GM23248 (cell line): ENCODE data around the gene GAP43. TPM values are rescaled to one million over a fixed set of nuclear protein-coding genes. Genes with fewer than 3 reads are reported as not detected.
"Not testable (repeated sequence)": the region's sequence is repeated elsewhere in the genome, so short reads cannot be mapped to it uniquely, and the experiment has no call there.

ENCODE experiments used
- DNase-seq: peaks from one replicate; pipeline ENCODE4 v3.0.0-alpha.2; 2015
- H2AFZ ChIP-seq: fragments of 200-600 bp; sonication (generic); 2 replicates; pipeline ENCODE4 v1.6.1; 2016; ENCODE audit warnings: antibody characterized with exemption
- H3F3A ChIP-seq: fragments of 200-600 bp; sonication (generic); 2 replicates; pipeline ENCODE4 v1.6.1; 2016; ENCODE audit warnings: mild to moderate bottlenecking, antibody characterized with exemption, mixed run types; ENCODE audit not compliant: insufficient read depth
- H3K27ac ChIP-seq: fragments of 200-600 bp; sonication (generic); 2 replicates; pipeline ENCODE4 v1.5.1; 2016; ENCODE audit warnings: mild to moderate bottlenecking
- H3K27me3 ChIP-seq: fragments of 200-600 bp; sonication (generic); replicated peaks from 2 replicates; pipeline ENCODE4 v1.6.1; 2016; ENCODE audit warnings: mild to moderate bottlenecking; ENCODE audit not compliant: insufficient read depth
- H3K36me3 ChIP-seq: fragments of 200-600 bp; sonication (generic); 2 replicates; pipeline ENCODE4 v1.6.1; 2016; ENCODE audit warnings: low read depth, mild to moderate bottlenecking
- H3K4me1 ChIP-seq: fragments of 200-600 bp; sonication (generic); 2 replicates; pipeline ENCODE4 v1.6.1; 2016; ENCODE audit warnings: mild to moderate bottlenecking; ENCODE audit not compliant: insufficient read depth
- H3K4me2 ChIP-seq: fragments of 200-600 bp; sonication (generic); one replicate; pipeline ENCODE4 v1.6.1; 2016; ENCODE audit warnings: mild to moderate bottlenecking; ENCODE audit not compliant: unreplicated experiment
- H3K4me3 ChIP-seq: fragments of 200-600 bp; sonication (generic); 2 replicates; pipeline ENCODE4 v1.5.1; 2016; ENCODE audit warnings: mild to moderate bottlenecking
- H3K79me2 ChIP-seq: fragments of 200-600 bp; sonication (generic); 2 replicates; pipeline ENCODE4 v1.6.1; 2016; ENCODE audit warnings: mild to moderate bottlenecking; ENCODE audit not compliant: insufficient read depth
- H3K9ac ChIP-seq: fragments of 200-600 bp; sonication (generic); 2 replicates; pipeline ENCODE4 v1.6.1; 2016; ENCODE audit warnings: mild to moderate bottlenecking
- H3K9me2 ChIP-seq: fragments of 200-600 bp; sonication (generic); 2 replicates; pipeline ENCODE4 v1.6.1; 2016; ENCODE audit warnings: mixed run types, mild to moderate bottlenecking, moderate library complexity; ENCODE audit not compliant: insufficient read depth
- H3K9me3 ChIP-seq: fragments of 200-600 bp; sonication (generic); one replicate; pipeline ENCODE4 v1.6.1; 2017; ENCODE audit warnings: low read depth
- H4K20me1 ChIP-seq: fragments of 200-600 bp; sonication (generic); 2 replicates; pipeline ENCODE4 v1.6.0; 2016; ENCODE audit not compliant: insufficient read depth
- EZH2 ChIP-seq: fragments of 200-600 bp; sonication (generic); IDR thresholded peaks from 2 replicates; pipeline ENCODE4 v1.6.1; 2018; ENCODE audit warnings: antibody characterized with exemption, mild to moderate bottlenecking; ENCODE audit not compliant: insufficient read depth, poor library complexity, severe bottlenecking
- EZH2phosphoT487 ChIP-seq: fragments of 200-600 bp; sonication (generic); IDR thresholded peaks from 2 replicates; pipeline ENCODE4 v1.6.1; 2018; ENCODE audit warnings: antibody characterized with exemption, moderate library complexity, mild to moderate bottlenecking, low read depth; ENCODE audit not compliant: insufficient read depth
- WGBS, 2 experiments: methylation state at CpG; one replicate each; pipeline ENCODE4 v1.1.6; 2015 to 2017; ENCODE audit warnings: low lambda C conversion rate in 2 of 2, low coverage in 1 of 2; ENCODE audit errors: missing lambda C conversion rate in 2 of 2; 5-methylcytosine and 5-hydroxymethylcytosine counted together
- in situ Hi-C: fragments of 300-500 bp; cut with MboI; formaldehyde crosslinking; loops from 2 replicates; pipeline ENCODE4 v1.15.0; 2020
- polyA plus RNA-seq: library from polyadenylated mRNA; unstranded; fragments of >200 nt; fragmentation: Nextera tagmentation; extraction: Ambion mirVana; gene quantifications from 2 replicates; pipeline ENCODE4 v1.2.1, GENCODE V29; 2016
- total RNA-seq: library from RNA; depleted of rRNA; stranded (reverse); fragments of >200 nt; shearing (Covaris generic); gene quantifications from 2 replicates; pipeline ENCODE4 v1.2.3, GENCODE V29; 2014

GAP43 gene
- total and polyA plus RNA-seq, 2 experiments from 2014 or later = 0.54 to 1.8 TPM

DNA sequence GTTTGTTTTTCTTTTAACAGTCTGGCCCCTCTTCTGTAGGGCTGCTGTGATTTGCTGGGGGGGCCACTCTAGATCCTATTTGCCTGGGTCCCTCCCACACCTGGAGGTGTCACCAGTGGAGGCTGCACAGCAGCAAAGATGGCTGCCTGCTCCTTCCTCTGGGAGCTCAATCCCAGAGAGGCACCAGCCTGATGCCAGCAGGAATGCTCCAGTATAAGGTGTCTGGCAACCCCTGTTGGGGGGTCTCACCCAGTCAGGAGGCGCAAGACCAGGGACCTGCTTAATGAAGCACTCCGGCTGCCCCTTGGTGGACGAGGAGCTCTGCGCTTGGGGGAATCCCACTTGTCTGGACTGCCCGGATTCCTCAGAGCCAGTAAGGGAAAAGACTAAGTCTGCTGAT lies 118.3 kb downstream of the GAP43 start:
- Histone ChIP-seq H4K20me1 (no peaks in the 10 kb centered on the region), H3K79me2 (no peaks in the 10 kb centered on the region), H3K4me2 (no peak overlapping the region), H3K9me2 (no peaks in the 10 kb centered on the region), H3K36me3 (no peaks in the 10 kb centered on the region), H3K27me3 (no peaks in the 10 kb centered on the region), H3F3A (no peaks in the 10 kb centered on the region), H3K4me3 (no peak overlapping the region), H3K4me1 (peaks cover 9% of the 10 kb centered on the region; the same call in 1 of the 2 replicates), H3K27ac (no peak overlapping the region), H3K9ac (no peak overlapping the region), H3K9me3 (no peaks in the 10 kb centered on the region), H2AFZ (no peak overlapping the region)
- WGBS, 2 experiments = 76 to 92% methylated on average over 5 of the region's 5 CpGs
- in situ Hi-C loops = no loop called here
- DNase-seq = no peak
- TF ChIP-seq EZH2phosphoT487 = no peak
- TF ChIP-seq EZH2 = no peak

DNA sequence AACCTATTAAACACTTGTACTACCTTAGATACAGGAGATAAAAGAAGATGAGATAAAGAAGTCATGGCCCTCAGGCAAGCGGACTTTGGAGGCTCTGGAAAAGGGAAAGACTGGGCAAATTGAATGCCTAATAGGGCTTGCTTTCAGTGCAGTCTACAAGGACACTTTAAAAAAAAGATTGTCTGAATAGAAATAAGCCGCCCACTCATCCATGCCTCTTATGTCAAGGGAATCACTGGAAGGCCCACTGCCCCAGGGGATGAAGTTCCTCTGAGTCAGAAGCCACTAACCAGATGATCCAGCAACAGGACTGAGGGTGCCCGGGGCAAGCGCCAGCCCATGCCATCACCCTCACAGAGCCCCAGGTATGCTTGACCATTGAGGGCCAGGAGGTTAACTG lies 121.2 kb downstream of the GAP43 start:
- H2AFZ ChIP-seq, H3K4me1 ChIP-seq, H3K9me3 ChIP-seq, H3K9ac ChIP-seq, H3K9me2 ChIP-seq, H3K4me2 ChIP-seq, H3K4me3 ChIP-seq, in situ Hi-C loops, H3K27me3 ChIP-seq, H3F3A ChIP-seq, H4K20me1 ChIP-seq, H3K79me2 ChIP-seq, H3K36me3 ChIP-seq, H3K27ac ChIP-seq: not testable (repeated sequence)
- peak; percentile 55 for DNase-seq
- 82 to 83% methylated on average over 4 of the region's 4 CpGs for whole genome bisulfite sequencing, 2 experiments

DNA sequence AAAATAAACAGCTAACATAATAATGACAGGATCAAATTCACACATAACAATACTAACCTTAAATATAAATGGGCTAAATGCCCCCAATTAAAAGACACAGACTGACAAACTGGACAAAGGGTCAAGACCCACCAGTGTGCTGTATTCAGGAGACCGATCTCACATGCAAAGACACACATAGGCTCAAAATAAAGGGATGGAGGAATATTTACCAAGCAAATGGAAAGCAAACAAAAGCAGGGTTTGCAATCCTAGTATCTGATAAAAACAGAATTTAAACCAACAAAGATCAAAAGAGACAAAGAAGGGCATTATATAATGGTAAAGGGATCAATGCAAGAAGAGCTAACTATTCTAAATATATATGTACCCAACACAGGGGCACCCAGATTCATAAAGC lies 129.7 kb downstream of the GAP43 start:
- DNase-seq, H3K9ac ChIP-seq, H3K4me3 ChIP-seq, H3K4me1 ChIP-seq, H3K9me2 ChIP-seq, H3K9me3 ChIP-seq, H3K27ac ChIP-seq, H3K79me2 ChIP-seq, H3K36me3 ChIP-seq, H3K4me2 ChIP-seq, H2AFZ ChIP-seq, H4K20me1 ChIP-seq, in situ Hi-C loops, H3F3A ChIP-seq: not testable (repeated sequence)
- H3K27me3 ChIP-seq = peaks cover 15% of the 10 kb centered on the region; the same call in 1 of the 2 replicates
- 68 to 82% methylated on average over 1 of the region's 1 CpG for WGBS, 2 experiments

DNA sequence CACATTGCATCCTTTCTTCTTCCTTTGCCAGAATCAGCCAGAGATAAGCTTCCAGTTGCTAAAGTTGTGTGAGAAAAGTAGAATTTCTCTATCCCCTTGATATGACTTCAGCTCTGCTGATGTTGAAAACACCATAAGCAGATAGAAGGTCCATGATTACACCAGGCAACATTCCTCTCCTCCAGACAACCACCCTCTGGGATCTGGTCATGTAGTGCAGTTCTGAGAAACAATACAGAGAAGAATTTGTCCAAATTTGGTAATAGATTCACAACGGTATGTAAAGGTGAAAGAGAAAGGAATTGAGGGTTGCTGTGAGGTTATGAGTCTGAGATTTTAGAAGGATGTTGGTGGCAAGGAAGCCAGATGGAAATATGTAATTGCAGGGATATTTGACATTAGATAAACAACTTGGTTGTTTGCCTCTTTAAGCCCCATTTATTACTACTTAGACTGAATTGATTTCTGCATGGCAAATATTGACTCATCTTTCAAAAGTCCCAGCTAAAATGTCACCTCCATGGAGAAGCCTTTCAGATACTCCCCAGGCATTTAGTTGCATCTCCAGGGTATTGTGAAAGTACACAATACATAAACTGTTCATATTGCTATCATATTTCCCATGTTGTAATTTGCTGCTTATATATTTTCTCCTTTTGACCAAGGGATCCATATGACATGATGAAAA lies 134.9 kb downstream of the GAP43 start:
- no peaks in the 10 kb centered on the region for H3K9me2 ChIP-seq
- TF ChIP-seq EZH2 (no peak), EZH2phosphoT487 (no peak)

DNA sequence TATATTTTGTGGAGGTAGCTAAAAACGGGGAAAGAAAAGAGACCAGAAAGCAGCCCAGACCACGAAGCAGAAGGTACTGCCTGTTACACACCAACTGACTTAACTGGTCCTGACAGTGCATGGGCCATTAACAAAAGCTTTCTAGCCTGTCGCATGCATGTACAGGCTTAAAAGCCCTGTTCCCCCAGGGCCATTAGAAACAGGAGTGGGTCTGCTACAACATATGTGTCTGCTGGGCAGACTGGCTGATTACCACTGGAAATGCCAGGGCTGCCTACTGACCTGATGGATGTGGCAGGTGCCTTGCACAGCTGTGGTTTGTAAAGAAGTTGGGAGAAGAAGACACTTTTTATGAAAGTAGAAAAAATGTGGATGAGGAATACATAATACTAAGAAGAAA lies 137.4 kb downstream of the GAP43 start:
- Histone ChIP-seq H3K27ac (no peak overlapping the region), H2AFZ (no peak overlapping the region), H3K4me3 (no peak overlapping the region), H3K4me1 (no peaks in the 10 kb centered on the region), H3K79me2 (no peaks in the 10 kb centered on the region), H3F3A (no peaks in the 10 kb centered on the region), H3K4me2 (no peak overlapping the region), H3K9ac (no peak overlapping the region), H3K36me3 (no peaks in the 10 kb centered on the region), H3K9me2 (no peaks in the 10 kb centered on the region), H3K9me3 (no peaks in the 10 kb centered on the region), H4K20me1 (no peaks in the 10 kb centered on the region), H3K27me3 (no peaks in the 10 kb centered on the region)
- WGBS, 2 experiments = 75 to 80% methylated on average over 3 of the region's 3 CpGs
- in situ Hi-C loops = no loop called here
- no peak for DNase-seq
- TF ChIP-seq EZH2phosphoT487 (no peak), EZH2 (no peak)

More for the DNA sequence above, 134.9 kb downstream of the GAP43 start:
- no peaks in the 10 kb centered on the region for H3K4me1 ChIP-seq
- no peak overlapping the region for H3K4me3 ChIP-seq
- WGBS, 2 experiments = 9 to 13% methylated on average over 1 of the region's 1 CpG
- no peaks in the 10 kb centered on the region for H3F3A ChIP-seq
- H2AFZ ChIP-seq = no peak overlapping the region
- H3K27ac ChIP-seq = no peak overlapping the region
- no peak for DNase-seq
- no peaks in the 10 kb centered on the region for H3K9me3 ChIP-seq
- H3K4me2 ChIP-seq = no peak overlapping the region
- H3K36me3 ChIP-seq = no peaks in the 10 kb centered on the region
- H3K27me3 ChIP-seq = peaks cover 6% of the 10 kb centered on the region; the same call in 1 of the 2 replicates
- H3K9ac ChIP-seq = no peak overlapping the region
- no peaks in the 10 kb centered on the region for H4K20me1 ChIP-seq
- H3K79me2 ChIP-seq = no peaks in the 10 kb centered on the region
- in situ Hi-C loops = no loop called here
